ENCODE measurements around the gene RNFT2. TPM values are rescaled to one million over a fixed set of nuclear protein-coding genes. Genes with fewer than 3 reads are reported as not detected.
A peak's percentile ranks its signal among the peaks of the same experiment; 100 is the strongest.

The RNFT2 gene
- total RNA-seq, 8 experiments from 2014 or later: 0.71 to 56.3 (median 29.9) TPM

DNA sequence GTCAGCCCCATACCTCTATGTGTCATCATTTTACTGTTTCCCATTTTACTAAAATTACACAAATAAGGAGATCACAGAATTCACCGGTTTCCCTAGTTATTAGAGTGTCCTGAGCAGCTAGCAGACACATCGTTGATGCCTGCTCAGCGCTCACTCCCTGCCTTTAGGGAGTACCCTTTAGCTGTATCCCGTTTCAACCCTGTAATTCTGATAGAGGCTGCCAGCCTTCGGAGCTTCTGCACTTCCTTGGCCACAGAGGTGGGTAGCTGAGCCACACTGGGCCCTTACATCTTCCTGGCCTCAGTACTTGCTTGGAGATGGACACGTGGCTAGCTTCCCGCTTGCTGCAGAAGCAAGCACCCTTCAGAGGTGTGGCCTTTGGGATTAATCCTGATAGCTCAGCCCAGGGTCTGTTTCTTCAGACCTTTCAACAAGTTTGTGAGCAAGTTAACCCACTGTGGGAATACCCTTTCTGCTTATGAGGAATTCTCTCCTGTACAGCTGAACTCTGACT lies 158.4 kb downstream of the RNFT2 start:
- H3K27ac ChIP-seq: no peak overlapping the region
- ATAC-seq (replicated peaks in 6 of 8): peak in 3 of 8 experiments; percentile 12 to 25 (median 19)
- in situ Hi-C loops (cut with MboI; ENCODE audit: low pct_unique_long_range_greater_than_20kb in 2 of 9, low sequenced_read_pairs in 9 of 9, unreplicated experiment in 9 of 9): loop anchor here in 4 of 9 experiments (25.0 kb wide), 2 partner anchors 109 to 184 kb away; no protein-coding TSS in a partner anchor
- H3K4me3 ChIP-seq: no peak overlapping the region
- 20 to 100% (median 65%) methylated on average over 1 to 4 of the region's 7 CpGs; no CpG with 5 or more reads in 2 of the 10 experiments for WGBS, 10 experiments
- H3K4me1 ChIP-seq (replicated peaks in 1 of 2): peaks cover 0 to 5% of the 10 kb centered on the region in 2 donors

DNA sequence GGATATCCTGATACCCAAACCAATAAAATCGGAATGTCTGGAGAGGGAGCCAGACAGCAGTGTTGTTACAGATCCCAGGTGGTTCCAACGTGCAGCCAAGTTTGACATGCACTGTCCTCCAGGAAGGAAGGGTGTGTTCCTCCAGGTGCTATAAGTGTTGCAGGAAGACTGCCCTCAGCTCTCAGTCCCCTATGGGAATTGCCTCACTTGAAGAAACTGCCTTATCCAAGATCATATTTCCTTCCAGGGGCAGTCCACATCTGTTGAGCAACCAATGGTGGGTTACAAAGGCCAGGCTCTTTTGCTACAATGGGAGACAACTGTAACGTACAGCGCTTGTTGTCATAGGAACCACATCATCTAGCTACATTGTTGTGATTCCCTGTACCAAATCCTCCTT lies 159.4 kb downstream of the RNFT2 start:
- H3K27ac ChIP-seq: no peak overlapping the region
- in situ Hi-C loops (cut with MboI; ENCODE audit: low pct_unique_long_range_greater_than_20kb in 2 of 9, low sequenced_read_pairs in 9 of 9, unreplicated experiment in 9 of 9): loop anchor here in 4 of 9 experiments (25.0 kb wide), 2 partner anchors 110 to 185 kb away; no protein-coding TSS in a partner anchor
- no peak overlapping the region for H3K4me3 ChIP-seq
- peaks cover 0 to 5% of the 10 kb centered on the region in 2 donors for H3K4me1 ChIP-seq (replicated peaks in 1 of 2)
- 0 to 90% (median 73%) methylated on average over 1 to 4 of the region's 4 CpGs; no CpG with 5 or more reads in 2 of the 10 experiments for WGBS, 10 experiments
- ATAC-seq (replicated peaks in 6 of 8): no peak

DNA sequence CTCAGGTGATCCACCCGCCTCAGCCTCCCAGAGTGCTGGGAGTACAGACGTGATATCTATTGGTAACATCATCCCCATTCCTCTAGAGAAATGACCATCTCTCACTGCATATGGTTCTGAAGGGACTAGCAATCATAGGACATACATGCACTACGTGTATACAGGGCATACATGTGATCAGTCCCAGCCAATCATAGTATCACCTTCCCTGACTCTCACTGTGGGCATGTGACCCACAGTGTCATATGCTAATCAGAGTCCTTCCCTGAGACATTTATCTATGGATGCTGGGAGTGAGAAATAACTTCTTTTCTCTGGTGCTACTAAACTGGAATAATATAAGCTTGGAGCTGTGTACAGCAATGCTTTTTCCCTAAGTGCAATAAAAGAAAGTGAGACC lies 160.6 kb downstream of the RNFT2 start:
- peak in 6 of 8 experiments; percentile 54 to 100 (median 100) for ATAC-seq (replicated peaks in 6 of 8)
- in situ Hi-C loops (cut with MboI; ENCODE audit: low pct_unique_long_range_greater_than_20kb in 2 of 9, low sequenced_read_pairs in 9 of 9, unreplicated experiment in 9 of 9): loop anchor here in 4 of 9 experiments (25.0 kb wide), 2 partner anchors 111 to 186 kb away; no protein-coding TSS in a partner anchor
- peaks cover 0 to 5% of the 10 kb centered on the region in 2 donors for H3K4me1 ChIP-seq (replicated peaks in 1 of 2)
- WGBS, 10 experiments: 0% methylated on average over 1 to 2 of the region's 3 CpGs; no CpG with 5 or more reads in 8 of the 10 experiments
- H3K27ac ChIP-seq: peak overlapping the region; percentile 44 to 78
- H3K4me3 ChIP-seq: no peak overlapping the region

DNA sequence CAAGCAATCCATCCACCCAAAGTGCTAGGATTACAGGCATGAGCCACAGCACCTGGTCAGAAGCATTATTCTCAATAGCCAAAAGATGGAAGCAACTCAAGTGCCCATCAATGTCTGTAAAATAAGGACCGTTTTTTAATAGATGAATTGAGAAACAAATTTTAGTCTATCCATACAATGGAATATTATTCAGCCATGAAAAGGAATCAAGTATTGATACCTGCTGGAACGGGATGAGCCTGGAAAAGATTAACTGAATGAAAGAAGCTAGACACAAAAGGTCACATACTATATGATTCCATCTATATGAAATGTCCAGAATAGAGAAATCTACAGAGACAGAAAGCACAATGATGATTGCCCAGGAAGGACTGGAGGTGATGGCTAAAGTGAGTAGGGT lies 163.5 kb downstream of the RNFT2 start:
- WGBS, 10 experiments: 23 to 100% (median 61%) methylated on average over 1 to 2 of the region's 2 CpGs; no CpG with 5 or more reads in 3 of the 10 experiments
- in situ Hi-C loops (cut with MboI; ENCODE audit: low pct_unique_long_range_greater_than_20kb in 2 of 9, low sequenced_read_pairs in 9 of 9, unreplicated experiment in 9 of 9): no loop called here
- no peak overlapping the region for H3K27ac ChIP-seq
- no peak for ATAC-seq (replicated peaks in 6 of 8)
- H3K4me1 ChIP-seq (replicated peaks in 1 of 2): peaks cover 0 to 5% of the 10 kb centered on the region in 2 donors
- no peak overlapping the region for H3K4me3 ChIP-seq

Other genes starting within 250 kb of the RNFT2 start
- 1 to 10 TPM in 5 of 8 experiments, under 1 TPM in 3; 0.61 to 3.8 (median 1.1) TPM for gene MAP1LC3B2, start 178.9 kb upstream of the RNFT2 start, total RNA-seq
- 10 to 100 TPM; 11.7 to 43.7 (median 23.9) TPM for gene SPRING1, start 246 bp upstream of the RNFT2 start, total RNA-seq
- 1 to 10 TPM in 5 of 8 experiments, under 1 TPM in 3; 0.13 to 9.7 (median 4.4) TPM for gene HRK, start 143.1 kb downstream of the RNFT2 start, total RNA-seq
- 10 to 100 TPM in 7 of 8 experiments, 1 to 10 TPM in 1; 8.1 to 18.7 (median 12.2) TPM for gene FBXW8, start 172.6 kb downstream of the RNFT2 start, total RNA-seq

Data from motor neuron (in vitro differentiated cells).